K562 (cell line): ENCODE measurements around the gene BLTP2. TPM values are rescaled to one million over a fixed set of nuclear protein-coding genes. Genes with fewer than 3 reads are reported as not detected.
A peak's percentile ranks its signal among the peaks of the same experiment; 100 is the strongest.

ENCODE experiments used
- BCOR ChIP-seq: fragments of 450-650 bp; IDR thresholded peaks from 2 replicates; pipeline ENCODE4 v1.6.1; 2016
- CTBP1 ChIP-seq: fragments of 450-650 bp; IDR thresholded peaks from 2 replicates; pipeline ENCODE4 v1.6.1; 2016; ENCODE audit warnings: borderline replicate concordance
- MLLT1 ChIP-seq, 2 experiments: fragments of 450-650 bp; IDR thresholded peaks; 2 replicates each; pipeline ENCODE4 v1.6.1; 2016
- MYNN ChIP-seq, 2 experiments: sonication (generic); formaldehyde crosslinking in 1 of 2; IDR thresholded peaks; 2 replicates each; pipeline versions ENCODE4 v1.5.0 to v1.6.1; 2016 to 2020; ENCODE audit warnings: antibody characterized with exemption in 1 of 2, missing genetic modification reagents in 1 of 2
- PCBP1 ChIP-seq: fragments of 200-400 bp; formaldehyde crosslinking; IDR thresholded peaks from 2 replicates; pipeline ENCODE4 v1.6.1; 2018; ENCODE audit warnings: mild to moderate bottlenecking, low read depth, low read length; ENCODE audit not compliant: poor library complexity, severe bottlenecking
- REST ChIP-seq, 2 experiments: fragments of 450-650 bp; formaldehyde crosslinking in 1 of 2; IDR thresholded peaks; 2 replicates each; pipeline versions ENCODE4 v1.4.0 to v1.6.1; 2014 to 2020; ENCODE audit warnings: mild to moderate bottlenecking in 2 of 2, borderline replicate concordance in 1 of 2, low read depth in 1 of 2
- SAP30 ChIP-seq: fragments of 200-600 bp; sonication (generic); IDR thresholded peaks from 2 replicates; pipeline ENCODE4 v1.6.1; 2012; ENCODE audit warnings: borderline replicate concordance, low read depth, mild to moderate bottlenecking, moderate library complexity, low read length, control low read depth, inconsistent platforms; ENCODE audit not compliant: insufficient read depth, poor library complexity, severe bottlenecking
- SMARCA5 ChIP-seq: fragments of 450-650 bp; IDR thresholded peaks from 2 replicates; pipeline ENCODE4 v1.6.1; 2016
- SMARCC2 ChIP-seq: fragments of 450-650 bp; IDR thresholded peaks from 2 replicates; pipeline ENCODE4 v1.6.1; 2017; ENCODE audit warnings: antibody characterized with exemption, moderate library complexity, mild to moderate bottlenecking, low read depth
- SP1 ChIP-seq: sonication (generic); formaldehyde crosslinking; IDR thresholded peaks from 2 replicates; pipeline ENCODE4 v1.8.1; 2022; ENCODE audit warnings: mild to moderate bottlenecking, missing genetic modification reagents
- SRF ChIP-seq, 2 experiments: fragments of 250-450, 450-650 bp in 1 of 2; sonication (Bioruptor Pico) in 1 of 2; sonication (generic) in 1 of 2; formaldehyde crosslinking; IDR thresholded peaks; 2 replicates each; pipeline versions ENCODE4 v1.5.0 to v1.5.1; 2020 to 2022; ENCODE audit warnings: mild to moderate bottlenecking in 1 of 2, missing genetic modification reagents in 1 of 2
- THRB ChIP-seq: fragments of 450-650 bp; formaldehyde crosslinking; conservative IDR thresholded peaks from 2 replicates; pipeline ENCODE4 v1.4.0; 2022; ENCODE audit warnings: mild to moderate bottlenecking, missing genetic modification characterization
- ZNF785 ChIP-seq: fragments of 250-450 bp; sonication (Bioruptor Pico); IDR thresholded peaks from 2 replicates; pipeline ENCODE4 v1.4.0; 2020; ENCODE audit warnings: mild to moderate bottlenecking
- polyA plus RNA-seq, 8 experiments: library from polyadenylated mRNA; depleted of rRNA in 4 of 8; stranded (reverse) in 5 of 8; unstranded in 3 of 8; fragments of >200 nt; fragmentation: Nextera tagmentation in 2 of 8; fragmentation: Illumina TruSeq in 1 of 8; extraction: Ambion mirVana in 2 of 8; extraction: Trizol in 1 of 8; gene quantifications; 2 replicates each; pipeline versions ENCODE4 v1.2.1 to v1.2.3, GENCODE V29; 2011 to 2014; ENCODE audit warnings: inconsistent platforms in 1 of 8, missing spikeins in 1 of 8
- total RNA-seq, 7 experiments: library from RNA; depleted of rRNA in 6 of 7; stranded (reverse); fragments of >200 nt in 6 of 7; fragmentation: Illumina TruSeq in 2 of 7; extraction: Trizol in 2 of 7; gene quantifications; 2 replicates each; pipeline versions ENCODE4 v1.2.1 to v1.2.3, GENCODE V29; 2011 to 2021; ENCODE audit warnings: low replicate concordance in 1 of 7

The BLTP2 gene
- total and polyA plus RNA-seq, 9 of the 15 experiments (the other 6 are each of a cell fraction or from before 2014, with no cell fraction given) = 14.7 to 174 (median 103) TPM

GRCh38 chr17:28599311-28600184 is 45.4 kb downstream of the BLTP2 start (continued):
- TF ChIP-seq THRB (CRISPR knock-in tag) (no peak), ZNF785 (CRISPR knock-in tag) (no peak), SMARCA5 (peak; percentile 83; the same call in 1 of the 2 replicates), SMARCC2 (0 out of 2 replicates have a peak, but pooled peaks have one; percentile 22), PCBP1 (no peak), CTBP1 (no peak; the same call in 1 of the 2 replicates), REST (IDR thresholded peaks at IDR 0.05; ENCODE audit: borderline replicate concordance) (no peak), REST (CRISPR knock-in tag; IDR thresholded peaks at IDR 0.05; ENCODE audit: low read depth) (peak; percentile 28; the same call in 1 of the 2 replicates), BCOR (peak; percentile 79), SP1 (CRISPR knock-in tag) (peak; percentile 62; the same call in 1 of the 2 replicates), MLLT1 (IDR thresholded peaks at IDR 0.05) (peak in 1 of 2 experiments; percentile 1; a peak in 1 of 4 replicates), MYNN (IDR thresholded peaks at IDR 0.05) (0 out of 2 replicates have a peak, but pooled peaks have one; percentile 32), MYNN (CRISPR knock-in tag; IDR thresholded peaks at IDR 0.05) (no peak), SRF (CRISPR knock-in tag; IDR thresholded peaks at IDR 0.05) (peak in 1 of 2 experiments; percentile 48; a peak in 1 of 4 replicates), SAP30 (peak; percentile 21)
